Motor neuron (in vitro differentiated cells): ENCODE data around the gene UVSSA. TPM values are rescaled to one million over a fixed set of nuclear protein-coding genes. Genes with fewer than 3 reads are reported as not detected.

Experiments used
- ATAC-seq, 8 experiments: fragments of 200-7000 bp; cut with Tn5 transposase; replicated peaks in 6 of 8; 2 replicates each; pipeline ENCODE4 v1.8.0; 2021; ENCODE audit warnings: mild to moderate bottlenecking in 8 of 8, moderate library complexity in 8 of 8
- H3K27ac ChIP-seq, 2 donors: fragments of 250-450 bp; sonication (Bioruptor Pico); 2 replicates each; pipeline ENCODE4 v1.9.0; 2021; ENCODE audit warnings: antibody characterized with exemption in 2 of 2, mild to moderate bottlenecking in 2 of 2, moderate library complexity in 1 of 2
- H3K4me1 ChIP-seq, 2 donors: fragments of 250-450 bp; sonication (Bioruptor Pico); replicated peaks in 1 of 2; 2 replicates each; pipeline ENCODE4 v1.6.1; 2021; ENCODE audit warnings: antibody characterized with exemption in 2 of 2, mild to moderate bottlenecking in 2 of 2, moderate library complexity in 1 of 2
- H3K4me3 ChIP-seq, 5 donors: fragments of 250-450 bp; sonication (Bioruptor Pico); 2 replicates each; pipeline ENCODE4 v1.9.0; 2021; ENCODE audit warnings: antibody characterized with exemption in 5 of 5, mild to moderate bottlenecking in 5 of 5, moderate library complexity in 4 of 5
- WGBS, 10 experiments: fragments of 450-650 bp; shearing (Covaris generic); methylation state at CpG; one replicate each; pipeline ENCODE4 v1.0.0; 2022; 5-methylcytosine and 5-hydroxymethylcytosine counted together
- in situ Hi-C, 9 experiments: fragments of 400-800 bp; cut with MboI; loops; one replicate each; pipeline ENCODE4 v1.15.0; 2021; ENCODE audit warnings: low sequenced_read_pairs in 9 of 9, low pct_unique_long_range_greater_than_20kb in 2 of 9; ENCODE audit not compliant: unreplicated experiment in 9 of 9
- total RNA-seq, 8 experiments: library from RNA; unstranded; fragments of 300-600 nt; gene quantifications; 2 replicates each; pipeline versions ENCODE4 v1.2.3 to v1.2.4, GENCODE V29; 2022

UVSSA gene
- total RNA-seq, 8 experiments from 2014 or later = 4.9 to 41.9 (median 8.1) TPM

- Histone ChIP-seq H3K4me1 (no peaks in the 10 kb centered on the region), H3K4me3 (no peak overlapping the region), H3K27ac (no peak overlapping the region)
- no peak for ATAC-seq
- in situ Hi-C loops = no loop called here
- 100% methylated on average over 1 of the region's 17 CpGs; no CpG with 5 or more reads in 9 of the 10 experiments for WGBS, 10 experiments
Measured at GRCh38 chr4:1375761-1376322, 28.8 kb downstream of the UVSSA start.

GRCh38 chr4:1376391-1376840 is 29.4 kb downstream of the UVSSA start:
- 72 to 100% (median 80%) methylated on average over 1 to 8 of the region's 23 CpGs; no CpG with 5 or more reads in 4 of the 10 experiments for WGBS, 10 experiments
- H3K4me3 ChIP-seq = no peak overlapping the region
- in situ Hi-C loops = no loop called here
- peaks cover 0 to 4% of the 10 kb centered on the region in 2 donors for H3K4me1 ChIP-seq
- ATAC-seq = no peak
- no peak overlapping the region for H3K27ac ChIP-seq

DNA sequence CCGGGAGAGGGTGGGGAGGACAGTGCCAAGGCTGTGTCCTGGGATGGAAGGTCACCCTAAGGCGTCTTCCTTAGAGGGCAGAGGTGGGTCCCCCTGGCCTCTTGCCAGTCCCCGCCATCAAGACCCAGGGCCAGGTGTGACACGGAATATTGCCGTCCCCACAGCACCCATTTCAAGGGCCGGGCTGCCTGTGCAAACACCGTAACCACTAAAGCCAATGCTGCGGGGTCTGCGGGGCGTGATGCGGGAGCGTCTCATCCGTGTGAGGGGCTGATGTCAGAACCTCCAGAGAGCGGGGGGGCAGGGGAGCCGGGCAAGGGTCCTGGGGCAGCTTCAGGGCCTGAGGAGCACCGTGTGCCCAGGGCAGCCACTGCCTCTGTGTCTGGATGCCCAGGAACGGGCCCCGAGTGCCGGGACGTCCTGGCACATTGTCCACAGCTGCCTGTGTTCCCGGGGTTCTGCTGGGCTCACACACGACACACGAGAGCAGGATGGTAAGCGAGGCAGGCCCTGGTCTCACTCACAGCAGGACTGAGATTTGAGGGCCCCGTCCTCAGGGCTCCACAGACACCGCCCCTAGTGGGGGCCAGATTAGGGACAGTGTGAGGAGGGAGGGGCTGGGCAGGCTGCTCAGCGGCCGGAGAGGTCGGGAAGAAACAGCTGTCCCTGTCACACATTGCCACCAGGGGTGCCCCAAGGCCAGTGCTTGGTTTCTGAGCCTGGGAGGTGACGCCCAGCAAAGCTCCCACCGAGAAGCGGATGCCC is 30.0 kb downstream of the UVSSA start:
- in situ Hi-C loops = no loop called here
- WGBS, 10 experiments = 80 to 100% (median 93%) methylated on average over 1 to 11 of the region's 32 CpGs; no CpG with 5 or more reads in 6 of the 10 experiments
- H3K4me1 ChIP-seq = peaks cover 5 to 10% of the 10 kb centered on the region in 2 donors
- no peak for ATAC-seq
- H3K27ac ChIP-seq = no peak overlapping the region
- H3K4me3 ChIP-seq = no peak overlapping the region

GRCh38 chr4:1377606-1378261 is 30.7 kb downstream of the UVSSA start:
- H3K4me1 ChIP-seq = peaks cover 9 to 16% of the 10 kb centered on the region in 2 donors
- H3K27ac ChIP-seq = no peak overlapping the region
- no peak overlapping the region for H3K4me3 ChIP-seq
- WGBS, 10 experiments = 73 to 80% (median 80%) methylated on average over 1 to 3 of the region's 19 CpGs; no CpG with 5 or more reads in 7 of the 10 experiments
- no peak for ATAC-seq
- in situ Hi-C loops = no loop called here

- in situ Hi-C loops = no loop called here
Measured at GRCh38 chr4:1378559-1379231, 31.7 kb downstream of the UVSSA start.

DNA sequence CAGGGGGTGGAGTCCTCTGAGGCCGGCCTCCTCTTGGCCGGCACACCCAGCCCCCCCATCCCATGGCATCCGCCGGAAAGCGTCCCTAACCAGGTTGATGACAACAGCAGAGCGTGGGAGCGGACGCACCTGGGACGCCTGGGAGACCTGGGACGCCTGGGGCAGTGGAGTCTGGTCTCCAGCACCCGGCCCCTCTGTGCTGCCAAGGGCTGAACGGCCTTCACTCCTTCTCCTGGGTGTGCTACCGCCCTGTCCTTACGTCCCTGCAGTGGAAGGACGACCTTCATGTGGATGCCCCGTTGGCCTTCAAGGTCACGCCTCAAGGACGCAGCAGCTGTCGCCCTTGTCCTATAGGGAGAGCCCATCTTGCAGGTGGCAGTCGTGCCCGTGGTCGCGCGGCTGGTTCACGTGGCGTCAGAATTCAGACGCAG is 32.4 kb downstream of the UVSSA start:
- in situ Hi-C loops = no loop called here
- WGBS, 10 experiments = 81 to 93% methylated on average over 4 to 9 of the region's 27 CpGs; no CpG with 5 or more reads in 8 of the 10 experiments
- Histone ChIP-seq H3K4me3 (no peak overlapping the region), H3K27ac (no peak overlapping the region), H3K4me1 (peaks cover 12 to 22% of the 10 kb centered on the region in 2 donors)
- no peak for ATAC-seq

More at GRCh38 chr4:1378559-1379231, 31.7 kb downstream of the UVSSA start:
- 88 to 96% methylated on average over 5 of the region's 30 CpGs; no CpG with 5 or more reads in 8 of the 10 experiments for WGBS, 10 experiments
- Histone ChIP-seq H3K27ac (no peak overlapping the region), H3K4me1 (peaks cover 12 to 22% of the 10 kb centered on the region in 2 donors), H3K4me3 (no peak overlapping the region)
- ATAC-seq = no peak

DNA sequence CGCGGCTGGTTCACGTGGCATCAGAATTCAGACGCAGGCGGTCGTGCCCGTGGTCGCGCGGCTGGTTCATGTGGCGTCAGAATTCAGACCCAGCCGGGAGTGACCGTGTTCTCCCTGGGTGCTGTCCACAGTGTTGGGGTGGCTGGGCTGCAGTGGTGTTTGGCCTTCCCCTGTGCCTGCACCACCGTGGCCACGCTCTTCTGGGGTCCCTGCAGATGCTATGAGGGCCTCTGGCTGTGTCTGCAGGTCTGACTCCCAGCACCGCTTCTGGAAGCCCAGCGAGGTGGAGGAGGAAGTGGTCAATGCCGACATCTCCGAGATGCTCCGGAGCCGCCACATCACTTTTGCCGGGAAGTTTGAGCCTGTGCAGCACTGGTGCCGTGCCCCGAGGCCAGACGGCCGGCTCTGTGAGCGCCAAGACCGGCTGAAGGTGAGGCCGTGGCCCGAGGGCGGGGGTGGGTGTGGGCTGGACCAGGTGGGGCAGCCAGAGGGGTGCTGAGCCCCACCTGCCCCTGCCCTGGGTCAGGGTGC is 32.9 kb downstream of the UVSSA start:
- no peak for ATAC-seq
- H3K4me1 ChIP-seq = peaks cover 12 to 22% of the 10 kb centered on the region in 2 donors
- no peak overlapping the region for H3K27ac ChIP-seq
- 100% methylated on average over 1 of the region's 31 CpGs; no CpG with 5 or more reads in 9 of the 10 experiments for WGBS, 10 experiments
- H3K4me3 ChIP-seq = no peak overlapping the region
- in situ Hi-C loops = no loop called here

GRCh38 chr4:1380368-1381151 is 33.6 kb downstream of the UVSSA start:
- H3K27ac ChIP-seq = no peak overlapping the region
- WGBS, 10 experiments = 50 to 89% (median 87%) methylated on average over 2 to 16 of the region's 36 CpGs; no CpG with 5 or more reads in 7 of the 10 experiments
- peaks cover 12 to 22% of the 10 kb centered on the region in 2 donors for H3K4me1 ChIP-seq
- in situ Hi-C loops = no loop called here
- ATAC-seq = no peak
- no peak overlapping the region for H3K4me3 ChIP-seq

- peak overlapping the region; percentile 40 to 66 for H3K27ac ChIP-seq
- H3K4me3 ChIP-seq = no peak overlapping the region
- in situ Hi-C loops = no loop called here
- H3K4me1 ChIP-seq = peaks cover 12 to 22% of the 10 kb centered on the region in 2 donors
- 80 to 85% methylated on average over 1 to 4 of the region's 12 CpGs; no CpG with 5 or more reads in 8 of the 10 experiments for WGBS, 10 experiments
- ATAC-seq = peak in 1 of 8 experiments; percentile 37
Measured at GRCh38 chr4:1381181-1381621, 34.2 kb downstream of the UVSSA start.

DNA sequence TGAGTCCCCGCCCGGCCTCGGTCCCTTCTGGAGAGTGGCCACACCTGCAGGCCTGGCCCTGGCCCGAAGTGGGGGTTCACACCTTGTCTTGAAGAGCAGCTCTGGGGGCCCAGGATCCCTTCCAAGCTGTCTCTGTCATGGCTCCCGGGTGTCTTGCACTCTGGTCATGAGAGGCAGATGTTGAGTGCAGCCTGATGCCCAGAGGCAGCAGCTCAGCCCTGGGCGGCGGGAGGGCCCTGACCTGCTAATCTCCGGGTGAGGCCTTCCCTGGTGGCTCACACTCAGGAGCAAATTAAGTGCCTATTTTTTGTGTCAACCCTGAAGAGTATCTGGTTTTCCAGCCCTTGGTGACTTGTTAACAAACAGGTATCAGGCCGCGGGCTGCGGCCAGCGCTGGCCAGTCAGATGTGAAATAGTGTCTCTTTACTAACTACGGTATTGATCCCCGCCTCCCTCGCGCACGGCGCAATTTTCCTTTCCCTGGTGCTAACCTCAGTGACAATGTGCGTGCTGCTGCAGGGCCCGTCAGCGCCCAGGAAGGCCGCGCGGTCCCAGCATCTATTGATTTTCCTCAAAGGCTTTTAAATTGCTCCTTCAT is 35.0 kb downstream of the UVSSA start:
- 55 to 100% (median 81%) methylated on average over 1 to 15 of the region's 24 CpGs; no CpG with 5 or more reads in 3 of the 10 experiments for WGBS, 10 experiments
- H3K4me3 ChIP-seq = no peak overlapping the region
- H3K27ac ChIP-seq = peak overlapping the region; percentile 40 to 66
- peak in 7 of 8 experiments; percentile 29 to 92 (median 77) for ATAC-seq
- in situ Hi-C loops = no loop called here
- peaks cover 12 to 22% of the 10 kb centered on the region in 2 donors for H3K4me1 ChIP-seq

- Histone ChIP-seq H3K4me1 (peaks cover 12 to 22% of the 10 kb centered on the region in 2 donors), H3K27ac (peak overlapping the region; percentile 55 to 65), H3K4me3 (no peak overlapping the region)
- 68 to 100% (median 88%) methylated on average over 1 to 7 of the region's 27 CpGs; no CpG with 5 or more reads in 4 of the 10 experiments for WGBS, 10 experiments
- in situ Hi-C loops = no loop called here
- no peak for ATAC-seq
Measured at GRCh38 chr4:1382776-1383727, 36.0 kb downstream of the UVSSA start.
